Measurements from ENCODE around the gene TNIK. TPM values are rescaled to one million over a fixed set of nuclear protein-coding genes. Genes with fewer than 3 reads are reported as not detected.
A peak's percentile ranks its signal among the peaks of the same experiment; 100 is the strongest.

TNIK gene
- total RNA-seq, 1 donor from 2014 or later, result 17.0 TPM

GRCh38 chr3:171354706-171355582 is 105.3 kb downstream of the TNIK start:
- no peaks in the 10 kb centered on the region for H3K36me3 ChIP-seq (ENCODE audit: control insufficient read depth, insufficient read depth, low read length)
- H3K4me3 ChIP-seq (ENCODE audit: low read depth, low read length), result no peak overlapping the region
- no peaks in the 10 kb centered on the region for H3K27me3 ChIP-seq (ENCODE audit: control insufficient read depth, insufficient read depth, low read length)
- DNase-seq (ENCODE audit: low read depth), result no peak
- TF ChIP-seq CTCF (IDR thresholded peaks at IDR 0.05; ENCODE audit: insufficient read depth, low read length, poor library complexity, severe bottlenecking), result no peak

GRCh38 chr3:171354049-171354705 is 106.0 kb downstream of the TNIK start:
- no peaks in the 10 kb centered on the region for H3K36me3 ChIP-seq (ENCODE audit: control insufficient read depth, insufficient read depth, low read length)
- H3K27me3 ChIP-seq (ENCODE audit: control insufficient read depth, insufficient read depth, low read length), result no peaks in the 10 kb centered on the region
- no peak overlapping the region for H3K4me3 ChIP-seq (ENCODE audit: low read depth, low read length)
- no peak for DNase-seq (ENCODE audit: low read depth)
- TF ChIP-seq CTCF (IDR thresholded peaks at IDR 0.05; ENCODE audit: insufficient read depth, low read length, poor library complexity, severe bottlenecking), result no peak

GRCh38 chr3:171353423-171353822 is 106.8 kb downstream of the TNIK start:
- TF ChIP-seq CTCF (IDR thresholded peaks at IDR 0.05; ENCODE audit: insufficient read depth, low read length, poor library complexity, severe bottlenecking), result no peak
- H3K36me3 ChIP-seq (ENCODE audit: control insufficient read depth, insufficient read depth, low read length), result no peaks in the 10 kb centered on the region
- DNase-seq (ENCODE audit: low read depth), result no peak

GRCh38 chr3:171352387-171352935 is 107.7 kb downstream of the TNIK start:
- Histone ChIP-seq H3K27me3 (ENCODE audit: control insufficient read depth, insufficient read depth, low read length) (no peaks in the 10 kb centered on the region), H3K36me3 (ENCODE audit: control insufficient read depth, insufficient read depth, low read length) (no peaks in the 10 kb centered on the region), H3K4me3 (ENCODE audit: low read depth, low read length) (no peak overlapping the region)
- DNase-seq (ENCODE audit: low read depth), result no peak
- no peak for TF ChIP-seq CTCF (IDR thresholded peaks at IDR 0.05; ENCODE audit: insufficient read depth, low read length, poor library complexity, severe bottlenecking)

More at GRCh38 chr3:171353423-171353822, 106.8 kb downstream of the TNIK start:
- Histone ChIP-seq H3K27me3 (ENCODE audit: control insufficient read depth, insufficient read depth, low read length) (no peaks in the 10 kb centered on the region), H3K4me3 (ENCODE audit: low read depth, low read length) (no peak overlapping the region)

- no peak for TF ChIP-seq CTCF (IDR thresholded peaks at IDR 0.05; ENCODE audit: insufficient read depth, low read length, poor library complexity, severe bottlenecking)
- Histone ChIP-seq H3K27me3 (ENCODE audit: control insufficient read depth, insufficient read depth, low read length) (no peaks in the 10 kb centered on the region), H3K4me3 (ENCODE audit: low read depth, low read length) (no peak overlapping the region), H3K36me3 (ENCODE audit: control insufficient read depth, insufficient read depth, low read length) (no peaks in the 10 kb centered on the region)
- DNase-seq (ENCODE audit: low read depth), result peak; percentile 86
Observed at GRCh38 chr3:171351676-171352075, 108.5 kb downstream of the TNIK start.

Data from kidney epithelial cell (primary cell).